Occipital lobe (tissue), 2 donors: ENCODE data around the gene GYPC. TPM values are rescaled to one million over a fixed set of nuclear protein-coding genes. Genes with fewer than 3 reads are reported as not detected.
"Not testable (repeated sequence)": the region's sequence is repeated elsewhere in the genome, so short reads cannot be mapped to it uniquely, and the experiment has no call there.

ENCODE experiments used
- DNase-seq: peaks from one replicate; lab custom pipeline; 2025; lab: John Stamatoyannopoulos, UW
- total RNA-seq: library from RNA; depleted of rRNA; stranded (reverse); fragments of >200 nt; gene quantifications from one replicate; pipeline ENCODE4 v1.2.3, GENCODE V29; 2014

The GYPC gene
- total RNA-seq, result 17.0 TPM

- no peak for DNase-seq
These were observed at the start of gene GYPC for GRCh38 chr2:126655500-126656430. Gene GYPC, plus strand, starts transcription at chr2:126656158. Its CDS starts 106 bp downstream, at chr2:126656264.

- DNase-seq, result no peak
These were observed 41.3 kb upstream of the GYPC start for GRCh38 chr2:126614524-126615227.

- no peak for DNase-seq
These were observed 39.3 kb upstream of the GYPC start for GRCh38 chr2:126616606-126617069.

GRCh38 chr2:126620302-126620701 lies 35.7 kb upstream of the GYPC start:
- DNase-seq, result no peak

GRCh38 chr2:126623000-126623399 lies 33.0 kb upstream of the GYPC start:
- no peak for DNase-seq

- no peak for DNase-seq
These were observed 28.3 kb upstream of the GYPC start for GRCh38 chr2:126627643-126628042.

- DNase-seq, result no peak
These were observed 21.6 kb upstream of the GYPC start for GRCh38 chr2:126634273-126634861.

- DNase-seq, result no peak
These were observed 20.7 kb upstream of the GYPC start for GRCh38 chr2:126635281-126635680.

- DNase-seq, result no peak
These were observed 20.2 kb upstream of the GYPC start for GRCh38 chr2:126635736-126636135.

GRCh38 chr2:126637386-126637785 lies 18.6 kb upstream of the GYPC start:
- DNase-seq, result no peak

GRCh38 chr2:126638746-126639145 lies 17.2 kb upstream of the GYPC start:
- no peak for DNase-seq

GRCh38 chr2:126639276-126639675 lies 16.7 kb upstream of the GYPC start:
- no peak for DNase-seq

GRCh38 chr2:126641294-126641693 lies 14.7 kb upstream of the GYPC start:
- DNase-seq, result not testable (repeated sequence)

GRCh38 chr2:126642031-126642430 lies 13.9 kb upstream of the GYPC start:
- no peak for DNase-seq

- DNase-seq, result no peak
These were observed 12.5 kb upstream of the GYPC start for GRCh38 chr2:126643431-126643830.

- DNase-seq, result no peak
These were observed 12.0 kb upstream of the GYPC start for GRCh38 chr2:126643972-126644371.

GRCh38 chr2:126644630-126645191 lies 11.2 kb upstream of the GYPC start:
- DNase-seq, result no peak

- DNase-seq, result no peak
These were observed 10.7 kb upstream of the GYPC start for GRCh38 chr2:126645211-126645618.

GRCh38 chr2:126646026-126646425 lies 9.9 kb upstream of the GYPC start:
- DNase-seq, result no peak

- not testable (repeated sequence) for DNase-seq
These were observed 8.1 kb upstream of the GYPC start for GRCh38 chr2:126647714-126648344.

- not testable (repeated sequence) for DNase-seq
These were observed 7.6 kb upstream of the GYPC start for GRCh38 chr2:126648345-126648786.
